Measurements from ENCODE around the gene CLDN14. TPM values are rescaled to one million over a fixed set of nuclear protein-coding genes. Genes with fewer than 3 reads are reported as not detected.

CLDN14 gene
- total RNA-seq, 1 experiment from 2014 or later: not detected

DNA sequence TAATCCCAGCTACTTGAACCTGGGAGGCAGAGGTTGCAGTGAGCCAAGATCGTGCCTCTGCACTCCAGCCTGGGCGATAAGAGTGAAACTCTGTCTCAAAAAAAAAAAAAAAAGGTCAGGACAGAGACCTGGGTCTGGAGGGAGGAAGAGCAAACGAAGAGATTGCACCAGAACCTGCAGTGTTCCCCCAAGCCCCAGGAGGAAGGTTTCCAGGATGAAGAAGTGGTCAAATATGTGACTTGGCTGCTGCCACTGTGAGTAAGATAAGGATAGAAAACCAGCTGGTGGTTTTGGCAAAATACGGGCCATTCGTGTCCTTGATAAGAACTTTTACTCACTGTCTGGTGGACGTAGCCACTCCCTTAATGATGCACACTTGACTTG is 42.2 kb downstream of the CLDN14 start:
- H3K27ac Mint-ChIP-seq (ENCODE audit: low read depth, unreplicated experiment): no peak overlapping the region
- no peaks in the 10 kb centered on the region for H3K9me3 Mint-ChIP-seq (ENCODE audit: unreplicated experiment)
- intact Hi-C loops (cut with micrococcal nuclease): no loop called here
- ChIA-PET POLR2A (no interaction called here), CTCF (interaction anchor here (0.6 to 1.3 kb wide), 2 partner anchors 11 to 16 kb away, joined by 3 to 6 read pairs; no protein-coding TSS in a partner anchor)
- TF ChIP-seq, protein P1, sequence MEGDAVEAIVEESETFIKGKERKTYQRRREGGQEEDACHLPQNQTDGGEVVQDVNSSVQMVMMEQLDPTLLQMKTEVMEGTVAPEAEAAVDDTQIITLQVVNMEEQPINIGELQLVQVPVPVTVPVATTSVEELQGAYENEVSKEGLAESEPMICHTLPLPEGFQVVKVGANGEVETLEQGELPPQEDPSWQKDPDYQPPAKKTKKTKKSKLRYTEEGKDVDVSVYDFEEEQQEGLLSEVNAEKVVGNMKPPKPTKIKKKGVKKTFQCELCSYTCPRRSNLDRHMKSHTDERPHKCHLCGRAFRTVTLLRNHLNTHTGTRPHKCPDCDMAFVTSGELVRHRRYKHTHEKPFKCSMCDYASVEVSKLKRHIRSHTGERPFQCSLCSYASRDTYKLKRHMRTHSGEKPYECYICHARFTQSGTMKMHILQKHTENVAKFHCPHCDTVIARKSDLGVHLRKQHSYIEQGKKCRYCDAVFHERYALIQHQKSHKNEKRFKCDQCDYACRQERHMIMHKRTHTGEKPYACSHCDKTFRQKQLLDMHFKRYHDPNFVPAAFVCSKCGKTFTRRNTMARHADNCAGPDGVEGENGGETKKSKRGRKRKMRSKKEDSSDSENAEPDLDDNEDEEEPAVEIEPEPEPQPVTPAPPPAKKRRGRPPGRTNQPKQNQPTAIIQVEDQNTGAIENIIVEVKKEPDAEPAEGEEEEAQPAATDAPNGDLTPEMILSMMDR (IDR thresholded peaks at IDR 0.05; ENCODE audit: unreplicated experiment): no peak
- no TSS peak for BruUV-seq (replicated peaks)
- H3K4me1 Mint-ChIP-seq (ENCODE audit: insufficient read depth, unreplicated experiment): peaks cover 22% of the 10 kb centered on the region
- no peak for DNase-seq (ENCODE audit: unreplicated experiment)
- H3K36me3 Mint-ChIP-seq (ENCODE audit: insufficient read depth, unreplicated experiment): no peaks in the 10 kb centered on the region
- H3K4me3 Mint-ChIP-seq (ENCODE audit: unreplicated experiment): no peak overlapping the region
- H3K27me3 Mint-ChIP-seq (ENCODE audit: insufficient read depth, unreplicated experiment): no peaks in the 10 kb centered on the region

DNA sequence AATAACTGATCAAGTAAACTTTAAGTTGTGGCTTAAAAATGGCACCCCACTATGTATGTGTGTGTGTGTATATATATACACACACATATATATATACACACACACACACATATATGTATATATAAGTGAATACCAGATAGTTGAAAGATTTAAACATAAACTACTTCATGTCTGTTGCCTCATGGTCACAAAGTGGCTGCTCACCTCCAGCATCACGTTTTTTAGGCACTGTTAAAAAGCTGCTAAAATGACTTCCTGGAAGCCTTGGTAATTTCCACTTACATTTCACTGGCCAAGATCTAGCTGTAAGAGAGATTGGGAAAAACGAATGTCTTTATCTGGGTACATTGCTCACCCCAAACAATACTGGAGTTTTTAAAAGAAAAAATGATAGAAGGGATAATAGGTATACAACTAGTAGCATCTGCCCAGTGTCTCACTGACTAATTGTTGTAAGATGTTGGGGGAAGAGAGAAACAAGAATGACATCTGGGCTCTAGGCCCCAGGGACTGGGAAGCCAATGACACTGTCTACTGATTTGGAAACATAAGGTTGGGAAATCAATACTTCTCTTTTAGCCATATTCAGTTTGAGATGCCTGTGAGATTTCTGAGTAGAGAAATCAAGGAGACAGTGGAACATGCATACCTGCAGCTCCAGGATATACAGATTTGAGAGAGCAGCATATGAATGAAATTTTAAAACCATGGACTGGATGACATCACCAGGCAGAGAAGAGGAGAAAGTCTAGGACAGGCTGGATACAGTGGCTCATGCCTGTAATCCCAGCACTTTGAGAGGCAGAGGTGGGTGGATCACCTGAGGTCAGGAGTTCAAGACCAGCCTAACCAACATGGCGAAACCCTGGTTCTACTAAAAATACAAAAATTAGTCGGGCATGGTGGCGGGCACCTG is 42.8 kb downstream of the CLDN14 start:
- no peak overlapping the region for H3K27ac Mint-ChIP-seq (ENCODE audit: low read depth, unreplicated experiment)
- no TSS peak for BruUV-seq (replicated peaks)
- POLR2A ChIA-PET: no interaction called here

DNA sequence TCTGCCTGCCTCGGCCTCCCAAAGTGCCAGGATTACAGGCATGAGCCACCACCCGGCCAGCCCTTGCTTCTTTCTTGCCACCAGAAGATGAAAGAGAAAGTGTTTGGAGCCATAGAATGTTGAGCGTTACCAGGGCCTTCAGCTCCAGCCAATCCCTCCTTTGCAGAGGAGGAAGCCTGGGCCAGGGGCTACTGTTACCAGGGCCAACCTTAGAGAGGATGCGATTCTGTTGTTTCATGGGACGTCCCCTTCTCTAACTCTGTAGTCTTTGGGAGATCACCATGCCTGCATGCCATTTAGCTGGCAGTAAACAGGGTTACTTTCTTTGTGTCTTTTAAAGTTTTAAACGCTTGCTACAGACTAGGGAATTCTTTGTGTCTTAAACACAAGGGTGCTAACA is 45.8 kb downstream of the CLDN14 start:
- H3K9me3 Mint-ChIP-seq (ENCODE audit: unreplicated experiment): no peaks in the 10 kb centered on the region
- H3K4me1 Mint-ChIP-seq (ENCODE audit: insufficient read depth, unreplicated experiment): peaks cover 46% of the 10 kb centered on the region
- intact Hi-C loops (cut with micrococcal nuclease): no loop called here
- BruUV-seq (replicated peaks): no TSS peak
- CTCF ChIA-PET: no interaction called here
- peak overlapping the region; percentile 88 for H3K27ac Mint-ChIP-seq (ENCODE audit: low read depth, unreplicated experiment)
- TF ChIP-seq, protein P1 (IDR thresholded peaks at IDR 0.05; ENCODE audit: unreplicated experiment): no peak
- no peaks in the 10 kb centered on the region for H3K27me3 Mint-ChIP-seq (ENCODE audit: insufficient read depth, unreplicated experiment)
- POLR2A ChIA-PET: no interaction called here
- no peaks in the 10 kb centered on the region for H3K36me3 Mint-ChIP-seq (ENCODE audit: insufficient read depth, unreplicated experiment)
- no peak overlapping the region for H3K4me3 Mint-ChIP-seq (ENCODE audit: unreplicated experiment)
- DNase-seq (ENCODE audit: unreplicated experiment): no peak

More for the DNA sequence above, 42.8 kb downstream of the CLDN14 start:
- H3K9me3 Mint-ChIP-seq (ENCODE audit: unreplicated experiment): no peaks in the 10 kb centered on the region
- CTCF ChIA-PET: interaction anchor here (0.6 kb wide), 2 partner anchors 10 to 65 kb away, joined by 3 to 6 read pairs; no protein-coding TSS in a partner anchor
- no peak for DNase-seq (ENCODE audit: unreplicated experiment)
- no peak overlapping the region for H3K4me3 Mint-ChIP-seq (ENCODE audit: unreplicated experiment)
- H3K36me3 Mint-ChIP-seq (ENCODE audit: insufficient read depth, unreplicated experiment): no peaks in the 10 kb centered on the region
- H3K27me3 Mint-ChIP-seq (ENCODE audit: insufficient read depth, unreplicated experiment): no peaks in the 10 kb centered on the region
- peaks cover 22% of the 10 kb centered on the region for H3K4me1 Mint-ChIP-seq (ENCODE audit: insufficient read depth, unreplicated experiment)
- TF ChIP-seq, protein P1 (IDR thresholded peaks at IDR 0.05; ENCODE audit: unreplicated experiment): no peak
- intact Hi-C loops (cut with micrococcal nuclease): no loop called here

DNA sequence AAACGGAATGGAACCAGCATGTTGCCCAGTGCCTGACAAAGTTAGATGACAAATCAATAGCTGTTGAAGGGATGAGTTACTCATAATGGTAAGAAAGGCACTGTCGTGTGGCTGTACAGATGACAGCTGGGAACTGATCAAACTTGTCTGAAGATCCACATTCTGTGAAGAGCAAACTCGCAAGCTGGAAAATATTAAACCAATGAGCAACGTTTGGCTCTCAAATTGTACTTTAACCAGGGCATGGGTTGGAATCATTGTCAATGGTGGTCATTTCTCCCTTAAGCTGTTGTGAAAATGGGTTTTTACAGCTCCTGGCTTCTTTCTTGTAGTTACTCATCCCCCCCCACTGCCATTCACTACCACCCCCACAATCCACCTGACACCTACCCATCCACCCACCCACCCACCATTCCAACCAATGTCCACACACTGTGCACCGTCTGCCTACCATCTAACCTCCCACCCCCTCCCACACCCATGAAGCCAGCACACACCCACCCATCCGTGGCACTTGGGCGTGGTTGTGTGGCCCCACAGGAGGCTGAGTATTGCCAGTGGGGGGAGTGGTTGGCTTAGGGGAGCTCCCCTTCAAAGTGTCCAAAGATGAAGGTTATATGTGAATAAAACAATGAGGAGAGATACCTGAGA is 46.7 kb downstream of the CLDN14 start:
- Mint-ChIP-seq H3K27ac (ENCODE audit: low read depth, unreplicated experiment) (peak overlapping the region; percentile 68), H3K9me3 (ENCODE audit: unreplicated experiment) (no peaks in the 10 kb centered on the region), H3K4me1 (ENCODE audit: insufficient read depth, unreplicated experiment) (peaks cover 46% of the 10 kb centered on the region), H3K36me3 (ENCODE audit: insufficient read depth, unreplicated experiment) (no peaks in the 10 kb centered on the region), H3K27me3 (ENCODE audit: insufficient read depth, unreplicated experiment) (no peaks in the 10 kb centered on the region), H3K4me3 (ENCODE audit: unreplicated experiment) (no peak overlapping the region)
- intact Hi-C loops (cut with micrococcal nuclease): no loop called here
- ChIA-PET CTCF (interaction anchor here (0.7 to 1.0 kb wide), 2 partner anchors 11 to 53 kb away, joined by 4 read pairs; no protein-coding TSS in a partner anchor), POLR2A (no interaction called here)
- TF ChIP-seq, protein P1 (IDR thresholded peaks at IDR 0.05; ENCODE audit: unreplicated experiment): no peak
- DNase-seq (ENCODE audit: unreplicated experiment): no peak
- BruUV-seq (replicated peaks): no TSS peak
